Measurements from ENCODE around the gene SNX27.

GRCh38 chr1:151681923-151682322, 70.1 kb downstream of the SNX27 start:
- TF ChIP-seq, protein P1, sequence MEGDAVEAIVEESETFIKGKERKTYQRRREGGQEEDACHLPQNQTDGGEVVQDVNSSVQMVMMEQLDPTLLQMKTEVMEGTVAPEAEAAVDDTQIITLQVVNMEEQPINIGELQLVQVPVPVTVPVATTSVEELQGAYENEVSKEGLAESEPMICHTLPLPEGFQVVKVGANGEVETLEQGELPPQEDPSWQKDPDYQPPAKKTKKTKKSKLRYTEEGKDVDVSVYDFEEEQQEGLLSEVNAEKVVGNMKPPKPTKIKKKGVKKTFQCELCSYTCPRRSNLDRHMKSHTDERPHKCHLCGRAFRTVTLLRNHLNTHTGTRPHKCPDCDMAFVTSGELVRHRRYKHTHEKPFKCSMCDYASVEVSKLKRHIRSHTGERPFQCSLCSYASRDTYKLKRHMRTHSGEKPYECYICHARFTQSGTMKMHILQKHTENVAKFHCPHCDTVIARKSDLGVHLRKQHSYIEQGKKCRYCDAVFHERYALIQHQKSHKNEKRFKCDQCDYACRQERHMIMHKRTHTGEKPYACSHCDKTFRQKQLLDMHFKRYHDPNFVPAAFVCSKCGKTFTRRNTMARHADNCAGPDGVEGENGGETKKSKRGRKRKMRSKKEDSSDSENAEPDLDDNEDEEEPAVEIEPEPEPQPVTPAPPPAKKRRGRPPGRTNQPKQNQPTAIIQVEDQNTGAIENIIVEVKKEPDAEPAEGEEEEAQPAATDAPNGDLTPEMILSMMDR (IDR thresholded peaks at IDR 0.05): no peak
- TF ChIP-seq POLR2A (IDR thresholded peaks at IDR 0.05): no peak
